Measurements from ENCODE around the gene SGK1.
"Not testable (repeated sequence)": the region's sequence is repeated elsewhere in the genome, so short reads cannot be mapped to it uniquely, and the experiment has no call there.

The SGK1 gene

GRCh38 chr6:134249759-134250602 lies 67.9 kb downstream of the SGK1 start:
- DNase-seq = no peak

GRCh38 chr6:134249239-134249758 lies 68.6 kb downstream of the SGK1 start:
- no peak for DNase-seq

GRCh38 chr6:134247844-134248580 lies 69.9 kb downstream of the SGK1 start:
- DNase-seq = no peak

GRCh38 chr6:134247231-134247833 lies 70.6 kb downstream of the SGK1 start:
- no peak for DNase-seq

GRCh38 chr6:134245706-134246105 lies 72.2 kb downstream of the SGK1 start:
- no peak for DNase-seq

GRCh38 chr6:134245041-134245440 lies 72.9 kb downstream of the SGK1 start:
- no peak for DNase-seq

GRCh38 chr6:134240665-134241431 lies 77.1 kb downstream of the SGK1 start:
- no peak for DNase-seq

GRCh38 chr6:134238960-134239795 lies 78.7 kb downstream of the SGK1 start:
- no peak for DNase-seq

GRCh38 chr6:134238006-134238405 lies 79.9 kb downstream of the SGK1 start:
- no peak for DNase-seq

- no peak for DNase-seq
Measured at GRCh38 chr6:134235937-134236751, 81.8 kb downstream of the SGK1 start.

GRCh38 chr6:134235334-134235733 lies 82.6 kb downstream of the SGK1 start:
- not testable (repeated sequence) for DNase-seq

GRCh38 chr6:134233180-134233955 lies 84.5 kb downstream of the SGK1 start:
- DNase-seq = no peak

GRCh38 chr6:134230940-134231339 lies 87.0 kb downstream of the SGK1 start:
- DNase-seq = no peak

- DNase-seq = no peak
Measured at GRCh38 chr6:134230087-134230700, 87.7 kb downstream of the SGK1 start.

GRCh38 chr6:134229520-134229919 lies 88.4 kb downstream of the SGK1 start:
- DNase-seq = no peak

GRCh38 chr6:134223796-134224420 lies 94.0 kb downstream of the SGK1 start:
- DNase-seq = no peak

GRCh38 chr6:134221250-134221649 lies 96.7 kb downstream of the SGK1 start:
- no peak for DNase-seq

GRCh38 chr6:134217798-134218140 lies 100.1 kb downstream of the SGK1 start:
- DNase-seq = no peak

GRCh38 chr6:134217105-134217797 lies 100.7 kb downstream of the SGK1 start:
- DNase-seq = no peak
